Hepatocyte (in vitro differentiated cells): ENCODE data around the gene ARID5A.

ENCODE experiments used
- CTCF ChIP-seq: fragments of 200-600 bp; sonication (generic); IDR thresholded peaks from 2 replicates; pipeline ENCODE4 v1.5.1; 2016; ENCODE audit warnings: antibody characterized with exemption, mild to moderate bottlenecking; ENCODE audit not compliant: poor library complexity
- EZH2 ChIP-seq: fragments of 200-600 bp; sonication (generic); IDR thresholded peaks from 2 replicates; pipeline ENCODE4 v1.6.1; 2016; ENCODE audit warnings: antibody characterized with exemption, mild to moderate bottlenecking, borderline replicate concordance
- EZH2phosphoT487 ChIP-seq: fragments of 200-600 bp; sonication (generic); IDR thresholded peaks from one replicate; pipeline ENCODE4 v1.6.1; 2018; ENCODE audit warnings: antibody characterized with exemption, mild to moderate bottlenecking, low read depth, moderate library complexity; ENCODE audit not compliant: unreplicated experiment, severe bottlenecking

DNA sequence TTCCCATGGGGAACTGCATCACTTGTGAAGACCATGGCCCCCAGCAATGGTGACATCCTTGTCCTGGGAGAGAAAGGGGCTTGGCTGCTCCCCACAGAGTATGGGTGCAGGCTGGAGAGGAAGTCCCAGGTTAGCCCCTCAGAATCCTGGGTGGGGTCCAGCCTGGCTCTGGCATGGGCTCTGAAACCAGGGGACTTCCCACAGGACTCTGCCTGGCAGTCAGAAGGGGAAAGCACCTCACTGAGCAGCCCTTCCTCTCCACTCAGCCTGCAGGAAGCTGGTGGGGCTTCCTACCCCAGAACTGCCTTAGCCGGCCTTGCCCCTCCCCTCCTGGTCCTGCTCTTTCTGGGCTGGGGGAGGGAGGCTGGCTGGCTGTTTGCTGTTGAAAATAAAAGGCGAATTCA, 35.1 kb upstream of the ARID5A start:
- TF ChIP-seq CTCF (no peak), EZH2 (no peak), EZH2phosphoT487 (no peak)
